Ovary (tissue), 3 donors: ENCODE results near the gene GALNT17.

ENCODE experiments used
- POLR2A ChIP-seq: fragments of 450-650 bp; IDR thresholded peaks from one replicate; pipeline ENCODE4 v1.6.1; 2017; ENCODE audit warnings: antibody characterized with exemption, mild to moderate bottlenecking, moderate library complexity
- TF ChIP-seq, protein P1 (sequence below), 3 donors: fragments of 450-650 bp in 2 of 3; fragments of 200-600 bp in 1 of 3; IDR thresholded peaks; one replicate each; pipeline versions ENCODE4 v1.5.1 to v1.8.0; 2016 to 2022; ENCODE audit warnings: antibody characterized with exemption in 3 of 3, mild to moderate bottlenecking in 1 of 3
- donor health status: DM: no; HTN: no; CAD: no.

DNA sequence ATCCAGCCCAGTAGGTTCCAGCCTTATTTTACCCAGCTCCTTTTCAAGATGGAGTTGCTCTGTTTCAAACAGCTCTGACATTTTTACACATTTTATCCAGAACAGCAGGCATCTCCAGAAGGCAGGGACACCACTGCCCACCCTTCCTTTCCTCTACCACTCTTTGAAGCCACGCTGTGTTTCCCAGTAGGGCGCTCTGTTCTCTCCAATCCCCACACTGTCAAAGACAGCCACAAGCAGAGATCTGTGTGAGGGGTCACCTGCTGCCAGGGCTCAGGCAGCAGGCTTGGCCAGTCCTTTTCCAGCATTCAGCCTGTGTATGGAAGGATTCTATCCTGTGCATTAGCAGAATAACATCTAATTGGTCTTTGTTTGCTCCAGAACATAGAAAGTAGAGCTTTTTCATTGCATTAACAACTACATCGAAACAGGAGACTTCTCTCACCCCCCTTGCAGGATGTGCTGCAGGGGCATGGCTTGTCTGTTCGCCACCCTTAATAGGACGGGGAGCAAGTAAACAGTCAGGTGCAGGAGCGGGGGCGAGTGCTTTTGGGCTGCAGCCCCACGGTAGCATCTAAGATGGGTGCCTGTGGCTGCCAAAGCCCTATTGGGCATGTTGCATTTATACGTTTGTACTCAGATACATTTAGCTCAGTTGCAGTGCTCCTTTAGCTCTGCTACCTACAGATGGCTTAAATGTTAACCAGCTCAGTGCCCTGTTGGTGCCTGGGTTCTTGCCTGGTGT, 326.1 kb downstream of the GALNT17 start:
- TF ChIP-seq, protein P1, sequence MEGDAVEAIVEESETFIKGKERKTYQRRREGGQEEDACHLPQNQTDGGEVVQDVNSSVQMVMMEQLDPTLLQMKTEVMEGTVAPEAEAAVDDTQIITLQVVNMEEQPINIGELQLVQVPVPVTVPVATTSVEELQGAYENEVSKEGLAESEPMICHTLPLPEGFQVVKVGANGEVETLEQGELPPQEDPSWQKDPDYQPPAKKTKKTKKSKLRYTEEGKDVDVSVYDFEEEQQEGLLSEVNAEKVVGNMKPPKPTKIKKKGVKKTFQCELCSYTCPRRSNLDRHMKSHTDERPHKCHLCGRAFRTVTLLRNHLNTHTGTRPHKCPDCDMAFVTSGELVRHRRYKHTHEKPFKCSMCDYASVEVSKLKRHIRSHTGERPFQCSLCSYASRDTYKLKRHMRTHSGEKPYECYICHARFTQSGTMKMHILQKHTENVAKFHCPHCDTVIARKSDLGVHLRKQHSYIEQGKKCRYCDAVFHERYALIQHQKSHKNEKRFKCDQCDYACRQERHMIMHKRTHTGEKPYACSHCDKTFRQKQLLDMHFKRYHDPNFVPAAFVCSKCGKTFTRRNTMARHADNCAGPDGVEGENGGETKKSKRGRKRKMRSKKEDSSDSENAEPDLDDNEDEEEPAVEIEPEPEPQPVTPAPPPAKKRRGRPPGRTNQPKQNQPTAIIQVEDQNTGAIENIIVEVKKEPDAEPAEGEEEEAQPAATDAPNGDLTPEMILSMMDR (IDR thresholded peaks at IDR 0.05), result no peak
- TF ChIP-seq POLR2A, result no peak
